Measurements from ENCODE around the gene RFX3.

The RFX3 gene

GRCh38 chr9:3475300-3476020 lies 50.3 kb downstream of the RFX3 start:
- Histone ChIP-seq H3K9me3 (ENCODE audit: insufficient read depth, low read length) (no peaks in the 10 kb centered on the region), H3K27me3 (ENCODE audit: low read length) (no peaks in the 10 kb centered on the region), H3K4me3 (ENCODE audit: insufficient read depth, low read length, poor library complexity, severe bottlenecking) (no peak overlapping the region), H3F3A (ENCODE audit: insufficient read depth) (0 out of 2 replicates have a peak, but pooled peaks cover 12% of the 10 kb centered on the region), H3K27ac (ENCODE audit: low read depth, low read length) (no peak overlapping the region), H2AFZ (ENCODE audit: low read depth, low read length, severe bottlenecking) (no peak overlapping the region), H3K9me2 (replicated peaks; ENCODE audit: insufficient read depth, low read length) (no peaks in the 10 kb centered on the region), H4K20me1 (ENCODE audit: low read depth, low read length) (no peaks in the 10 kb centered on the region), H3K4me2 (ENCODE audit: low read depth, low read length, poor library complexity, severe bottlenecking) (no peak overlapping the region), H3K36me3 (ENCODE audit: low read length) (peaks cover 12% of the 10 kb centered on the region), H3K79me2 (ENCODE audit: insufficient read depth, low read length) (no peaks in the 10 kb centered on the region), H3K9ac (ENCODE audit: low read length) (no peak overlapping the region)
- no peak for TF ChIP-seq CTCF (IDR thresholded peaks at IDR 0.05; ENCODE audit: insufficient read depth, low read length, poor library complexity, severe bottlenecking)

GRCh38 chr9:3474821-3475220 lies 51.0 kb downstream of the RFX3 start:
- Histone ChIP-seq H3K4me2 (ENCODE audit: low read depth, low read length, poor library complexity, severe bottlenecking) (no peak overlapping the region), H3K27ac (ENCODE audit: low read depth, low read length) (no peak overlapping the region)

GRCh38 chr9:3473405-3473804 lies 52.4 kb downstream of the RFX3 start:
- Histone ChIP-seq H3K79me2 (ENCODE audit: insufficient read depth, low read length) (no peaks in the 10 kb centered on the region), H2AFZ (ENCODE audit: low read depth, low read length, severe bottlenecking) (no peak overlapping the region), H3K36me3 (ENCODE audit: low read length) (peaks cover 12% of the 10 kb centered on the region), H3K9ac (ENCODE audit: low read length) (no peak overlapping the region), H4K20me1 (ENCODE audit: low read depth, low read length) (no peaks in the 10 kb centered on the region), H3K9me3 (ENCODE audit: insufficient read depth, low read length) (no peaks in the 10 kb centered on the region), H3K9me2 (replicated peaks; ENCODE audit: insufficient read depth, low read length) (no peaks in the 10 kb centered on the region), H3K27ac (ENCODE audit: low read depth, low read length) (no peak overlapping the region), H3K4me2 (ENCODE audit: low read depth, low read length, poor library complexity, severe bottlenecking) (no peak overlapping the region), H3F3A (ENCODE audit: insufficient read depth) (peaks cover 5% of the 10 kb centered on the region; the same call in 1 of the 2 replicates), H3K27me3 (ENCODE audit: low read length) (no peaks in the 10 kb centered on the region), H3K4me3 (ENCODE audit: insufficient read depth, low read length, poor library complexity, severe bottlenecking) (no peak overlapping the region)
- TF ChIP-seq CTCF (IDR thresholded peaks at IDR 0.05; ENCODE audit: insufficient read depth, low read length, poor library complexity, severe bottlenecking), result no peak
- TF ChIP-seq EZH2phosphoT487 (conservative IDR thresholded peaks at IDR 0.05; ENCODE audit: low read length), result no peak

More at GRCh38 chr9:3474821-3475220, 51.0 kb downstream of the RFX3 start:
- H3K79me2 ChIP-seq (ENCODE audit: insufficient read depth, low read length), result no peaks in the 10 kb centered on the region
- H3K36me3 ChIP-seq (ENCODE audit: low read length), result peaks cover 12% of the 10 kb centered on the region
- no peak overlapping the region for H3K9ac ChIP-seq (ENCODE audit: low read length)
- H3F3A ChIP-seq (ENCODE audit: insufficient read depth), result 0 out of 2 replicates have a peak, but pooled peaks cover 12% of the 10 kb centered on the region
- no peak for TF ChIP-seq EZH2phosphoT487 (conservative IDR thresholded peaks at IDR 0.05; ENCODE audit: low read length)
- TF ChIP-seq CTCF (IDR thresholded peaks at IDR 0.05; ENCODE audit: insufficient read depth, low read length, poor library complexity, severe bottlenecking), result no peak
- H3K4me3 ChIP-seq (ENCODE audit: insufficient read depth, low read length, poor library complexity, severe bottlenecking), result no peak overlapping the region
- no peaks in the 10 kb centered on the region for H3K9me3 ChIP-seq (ENCODE audit: insufficient read depth, low read length)
- no peaks in the 10 kb centered on the region for H3K27me3 ChIP-seq (ENCODE audit: low read length)
- H4K20me1 ChIP-seq (ENCODE audit: low read depth, low read length), result no peaks in the 10 kb centered on the region
- no peaks in the 10 kb centered on the region for H3K9me2 ChIP-seq (replicated peaks; ENCODE audit: insufficient read depth, low read length)
- H2AFZ ChIP-seq (ENCODE audit: low read depth, low read length, severe bottlenecking), result no peak overlapping the region

Data from SU-DHL-6 (cell line).